Measurements from ENCODE around the gene MAPK1.
"Not testable (repeated sequence)": the region's sequence is repeated elsewhere in the genome, so short reads cannot be mapped to it uniquely, and the experiment has no call there.

Gene MAPK1

GRCh38 chr22:21790849-21791610 is 76.4 kb downstream of the MAPK1 start:
- not testable (repeated sequence) for DNase-seq (ENCODE audit: low read depth)

DNA sequence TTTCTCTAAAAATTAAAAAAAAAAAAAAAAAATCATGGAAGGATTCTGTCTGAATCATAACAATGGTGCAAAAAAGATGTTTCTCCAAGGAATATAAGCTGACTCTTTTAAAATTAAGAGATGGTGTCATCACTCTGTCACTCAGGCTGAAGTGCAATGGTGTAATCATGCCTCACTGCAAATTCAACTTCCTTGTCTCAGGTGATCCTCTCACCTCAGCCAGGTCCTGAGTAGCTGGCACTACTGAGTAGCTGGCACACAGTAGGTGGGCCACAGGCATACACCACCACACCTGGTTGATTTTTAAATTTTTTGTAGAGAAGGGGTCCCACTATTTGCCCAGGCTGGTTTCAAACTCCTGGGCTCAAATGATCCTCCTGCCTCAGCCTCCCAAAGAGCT is 77.1 kb downstream of the MAPK1 start:
- DNase-seq (ENCODE audit: low read depth): no peak

DNA sequence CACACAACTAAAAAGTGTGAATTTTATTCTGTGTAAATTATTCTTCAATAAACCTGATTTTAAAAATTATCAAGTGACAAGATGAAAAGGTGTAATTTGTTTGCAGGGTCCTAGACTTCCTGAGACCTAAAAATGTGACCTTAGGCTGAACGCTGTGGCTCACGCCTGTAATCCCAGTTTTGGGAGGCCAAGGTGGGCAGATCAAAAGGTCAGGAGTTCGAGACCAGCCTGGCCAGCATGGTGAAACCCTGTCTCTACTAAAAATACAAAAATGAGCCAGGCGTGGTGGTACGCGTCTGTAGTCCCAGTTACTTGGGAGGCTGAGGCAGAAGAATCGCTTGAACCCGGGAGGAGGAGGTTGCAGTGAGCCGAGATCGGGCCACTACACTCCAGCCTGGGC is 79.9 kb downstream of the MAPK1 start:
- not testable (repeated sequence) for DNase-seq (ENCODE audit: low read depth)

DNA sequence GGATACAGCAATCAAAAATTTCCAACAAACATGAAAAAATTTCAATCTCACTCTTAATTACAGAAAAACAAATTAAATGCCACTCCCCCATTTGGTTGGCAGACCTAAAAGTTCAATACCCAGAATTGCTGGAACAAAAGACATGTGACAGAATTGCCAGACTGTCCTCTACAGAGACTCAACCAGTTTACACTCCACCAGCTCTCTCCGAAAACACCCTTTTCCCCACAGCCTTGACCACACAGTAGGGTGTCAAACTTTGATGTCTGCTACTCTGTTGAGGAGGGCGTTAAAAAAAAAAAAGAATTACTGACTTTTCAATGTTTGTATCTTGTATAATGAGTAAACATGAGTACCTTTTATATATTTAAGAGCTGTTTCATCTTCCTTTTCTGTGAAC is 87.2 kb downstream of the MAPK1 start:
- DNase-seq (ENCODE audit: low read depth): no peak

GRCh38 chr22:21779444-21779843 is 88.0 kb downstream of the MAPK1 start:
- DNase-seq (ENCODE audit: low read depth): no peak

DNA sequence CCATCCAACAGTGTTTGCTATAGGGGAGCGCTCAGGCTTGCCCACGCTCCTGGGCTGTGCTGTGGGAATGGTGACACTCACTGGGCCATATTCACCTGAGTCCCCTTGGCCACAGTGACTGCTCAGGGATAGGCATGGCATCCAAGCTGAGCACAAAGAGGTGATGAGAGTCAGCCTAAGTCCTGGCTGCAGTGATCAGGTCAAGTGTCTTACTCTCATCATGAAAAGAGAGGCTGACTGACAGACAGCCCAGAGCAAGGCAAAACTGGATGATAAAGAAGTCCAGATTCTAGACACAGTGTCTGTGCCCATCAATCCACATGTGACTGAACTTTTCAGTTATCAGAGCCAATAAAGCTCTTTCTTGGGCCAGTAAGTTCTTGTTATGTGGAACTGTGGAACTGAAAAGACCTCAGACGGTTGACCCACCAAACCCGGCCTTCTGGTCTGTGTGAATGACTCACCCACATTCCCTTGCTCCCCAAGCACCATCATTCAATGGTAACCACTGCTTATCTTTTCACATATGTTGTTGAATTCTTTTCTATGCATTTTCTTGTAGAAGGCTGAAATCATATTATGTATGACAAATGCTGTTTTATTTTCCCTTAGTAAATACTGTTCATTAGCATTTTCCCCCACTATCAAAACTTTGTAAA is 88.6 kb downstream of the MAPK1 start:
- DNase-seq (ENCODE audit: low read depth): peak; percentile 73

GRCh38 chr22:21771631-21771976 is 95.8 kb downstream of the MAPK1 start:
- no peak for DNase-seq (ENCODE audit: low read depth)

DNA sequence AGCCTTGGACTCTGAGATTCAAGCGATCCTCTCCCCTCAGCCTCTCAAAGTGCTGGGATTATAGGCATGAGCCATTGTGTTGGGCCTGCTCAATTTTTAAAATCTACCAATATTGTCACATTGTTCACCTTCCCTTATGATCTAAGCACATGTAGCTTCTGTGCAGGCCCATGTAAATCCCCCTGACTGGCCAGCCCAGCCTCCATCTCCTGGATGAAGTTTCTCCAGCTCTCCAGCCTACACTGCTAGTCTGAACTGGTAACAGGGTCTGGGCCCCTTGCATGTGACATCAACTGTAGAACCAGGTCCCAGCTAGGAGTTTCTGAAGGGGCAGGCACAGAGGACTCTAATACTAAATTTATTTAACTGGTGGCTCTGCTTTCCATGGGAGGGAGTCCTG is 99.0 kb downstream of the MAPK1 start:
- no peak for DNase-seq (ENCODE audit: low read depth)

DNA sequence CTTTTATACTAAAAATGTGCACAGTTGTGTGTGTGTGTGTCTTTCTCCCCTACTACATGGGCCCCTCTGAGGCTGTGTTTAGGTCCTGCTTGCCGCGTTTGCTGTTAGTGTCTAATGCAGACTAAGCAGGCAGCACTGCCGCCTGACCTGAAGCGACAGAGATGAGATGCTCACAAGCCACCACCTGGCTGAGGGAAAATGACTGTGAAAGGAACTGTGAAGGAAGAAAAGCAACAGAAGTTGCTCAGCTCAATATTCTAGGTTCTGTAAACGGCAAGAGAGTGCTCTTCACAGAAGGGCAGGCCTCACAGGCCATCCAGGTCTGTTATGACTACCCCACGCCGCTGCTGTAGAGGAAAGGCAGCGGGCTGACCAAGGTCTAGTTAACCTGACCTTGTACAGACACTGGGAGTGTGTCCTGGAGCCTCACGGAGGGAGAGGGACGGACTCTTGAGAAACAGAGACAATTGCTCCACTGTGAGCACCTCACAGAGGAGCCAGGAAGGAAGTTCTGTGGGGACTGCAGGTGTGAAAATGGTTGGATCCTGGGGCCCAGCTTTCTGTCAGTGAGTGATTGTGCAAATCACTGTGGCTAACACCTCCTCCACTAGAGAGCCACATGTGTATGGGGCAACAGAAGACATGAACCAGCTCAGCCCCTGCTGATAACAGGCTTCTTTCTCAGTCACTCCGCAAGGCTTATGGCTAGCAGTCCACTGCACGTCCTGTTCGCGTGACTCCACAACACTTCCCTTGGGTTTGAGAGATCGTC is 100.6 kb downstream of the MAPK1 start:
- no peak for DNase-seq (ENCODE audit: low read depth)

- no peak for DNase-seq (ENCODE audit: low read depth)
Observed at GRCh38 chr22:21765909-21766529, 101.4 kb downstream of the MAPK1 start.

- DNase-seq (ENCODE audit: low read depth): no peak
Observed at GRCh38 chr22:21764038-21764804, 103.2 kb downstream of the MAPK1 start.

DNA sequence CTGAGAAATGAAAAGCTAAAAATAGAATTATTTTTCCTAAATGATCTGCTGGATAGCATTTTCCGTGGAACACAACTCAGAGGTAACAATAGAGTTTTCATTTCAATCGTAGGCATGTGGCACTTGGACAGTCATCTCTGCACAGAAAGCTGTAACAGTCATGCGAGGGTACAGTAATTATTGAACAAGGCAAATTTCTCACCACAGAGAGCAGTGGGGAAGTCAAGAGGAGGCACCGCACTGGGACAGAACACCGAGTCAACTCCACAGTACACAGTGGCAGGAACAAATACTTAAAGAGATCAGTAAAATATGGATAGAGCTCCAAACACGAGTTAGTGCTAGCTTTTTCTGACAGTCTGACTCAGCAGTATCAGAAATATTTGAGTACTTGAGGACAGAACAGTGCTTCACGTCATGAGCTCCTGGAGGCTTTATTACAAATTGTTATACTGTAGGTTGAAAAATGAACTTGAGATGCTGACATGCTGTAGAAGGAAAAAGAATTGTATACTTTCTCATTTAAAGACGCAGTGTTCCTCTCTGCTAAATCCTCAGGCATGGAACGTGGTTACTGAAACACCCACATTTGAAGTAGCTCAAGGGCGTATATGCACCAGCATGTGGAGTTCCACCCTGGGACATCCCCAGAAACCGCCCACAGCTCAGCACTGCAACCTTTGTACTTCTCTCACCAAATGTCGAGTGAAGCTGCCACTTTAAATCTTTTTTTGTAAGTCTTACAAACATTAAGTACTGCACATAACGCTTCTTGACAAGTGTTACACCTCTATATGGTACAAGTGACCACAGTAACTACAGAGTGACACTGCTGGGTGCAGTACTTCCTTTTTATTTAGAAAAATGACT is 104.5 kb downstream of the MAPK1 start:
- no peak for DNase-seq (ENCODE audit: low read depth)

- no peak for DNase-seq (ENCODE audit: low read depth)
Observed at GRCh38 chr22:21761994-21762680, 105.3 kb downstream of the MAPK1 start.

DNA sequence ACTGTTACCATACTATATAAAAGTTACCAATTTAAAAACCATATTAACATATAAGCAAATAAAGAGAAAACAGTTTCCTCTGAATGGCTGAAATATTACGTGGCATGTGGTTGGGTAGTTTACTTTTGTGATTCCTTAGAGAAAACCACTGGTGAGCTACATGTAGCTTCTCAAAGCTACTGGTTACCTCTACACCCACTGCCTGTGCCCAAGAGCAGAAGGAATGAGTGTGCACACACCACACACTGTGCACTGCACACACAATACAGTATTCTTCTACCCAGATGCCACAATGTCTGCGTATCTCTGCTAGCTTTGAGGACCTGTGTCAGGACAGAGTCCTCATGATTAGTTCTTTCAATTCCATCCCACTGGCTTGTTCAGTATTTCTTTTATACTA is 106.4 kb downstream of the MAPK1 start:
- peak; percentile 50 for DNase-seq (ENCODE audit: low read depth)

- DNase-seq (ENCODE audit: low read depth): peak; percentile 69
Observed at GRCh38 chr22:21760640-21761039, 106.8 kb downstream of the MAPK1 start.

GRCh38 chr22:21759646-21760376 is 107.6 kb downstream of the MAPK1 start:
- no peak for DNase-seq (ENCODE audit: low read depth)

GRCh38 chr22:21759093-21759492 is 108.4 kb downstream of the MAPK1 start:
- no peak for DNase-seq (ENCODE audit: low read depth)

- DNase-seq (ENCODE audit: low read depth): no peak
Observed at GRCh38 chr22:21758091-21758864, 109.2 kb downstream of the MAPK1 start.

- DNase-seq (ENCODE audit: low read depth): peak; percentile 86
Observed at GRCh38 chr22:21755851-21756284, 111.6 kb downstream of the MAPK1 start.
